ENCODE data around the gene AKAP1.

The AKAP1 gene

DNA sequence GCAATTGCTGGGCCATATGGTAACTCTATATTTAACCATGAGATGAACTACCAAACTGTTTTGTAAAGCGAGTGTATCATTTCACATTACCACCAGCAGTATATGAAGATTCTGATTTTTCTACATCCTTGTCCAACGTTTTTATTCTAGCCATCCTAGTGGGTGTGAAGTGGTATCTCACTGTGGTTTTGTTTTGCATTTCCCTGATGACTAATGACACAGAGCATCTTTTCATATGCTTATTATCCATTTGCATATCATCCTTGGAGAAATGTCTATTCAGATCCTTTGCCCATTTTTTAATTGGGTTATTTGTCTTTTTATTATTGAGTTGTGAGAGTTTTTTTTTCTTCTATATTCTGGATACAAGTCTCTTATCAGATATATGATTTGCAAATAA is 83.6 kb downstream of the AKAP1 start:
- Histone ChIP-seq H3K4me2 (ENCODE audit: low read length) (no peak overlapping the region), H3K23ac (ENCODE audit: low read length) (no peak overlapping the region), H3K79me2 (ENCODE audit: control insufficient read depth, insufficient read depth, low read length, poor library complexity) (no peaks in the 10 kb centered on the region), H3K27me3 (ENCODE audit: insufficient read depth, low read length) (no peaks in the 10 kb centered on the region), H3K79me1 (ENCODE audit: low read length) (peaks cover 9% of the 10 kb centered on the region), H3K18ac (ENCODE audit: low read length) (no peak overlapping the region), H3K36me3 (ENCODE audit: control insufficient read depth in 1 of 2, insufficient read depth in 2 of 2, low read length in 2 of 2) (no peaks in the 10 kb centered on the region), H4K91ac (ENCODE audit: low read depth, low read length) (no peak overlapping the region), H3K9ac (ENCODE audit: low read length) (no peak overlapping the region), H2BK120ac (ENCODE audit: insufficient read depth, low read length, poor library complexity) (no peak overlapping the region), H3K4me1 (ENCODE audit: control insufficient read depth in 1 of 2, insufficient read depth in 2 of 2, low read length in 2 of 2) (peaks cover 6 to 7% of the 10 kb centered on the region in 2 experiments), H3K14ac (ENCODE audit: low read length) (no peak overlapping the region), H3K4me3 (ENCODE audit: low read depth, low read length) (no peak overlapping the region), H4K8ac (ENCODE audit: low read depth, low read length) (no peak overlapping the region), H2AFZ (ENCODE audit: insufficient read depth, low read length, poor library complexity) (no peak overlapping the region), H3K27ac (ENCODE audit: low read depth, low read length) (no peak overlapping the region), H3K4ac (ENCODE audit: low read depth, low read length) (no peak overlapping the region), H2AK5ac (ENCODE audit: low read length) (no peak overlapping the region), H4K12ac (ENCODE audit: low read depth, low read length) (no peak overlapping the region), H3K9me3 (ENCODE audit: insufficient read depth, low read depth, low read length) (no peaks in the 10 kb centered on the region), H2BK5ac (ENCODE audit: low read depth, low read length, poor library complexity) (no peak overlapping the region), H2BK12ac (ENCODE audit: low read length) (no peak overlapping the region)
- no CpG with 5 or more reads among the region's 2 CpGs for WGBS (ENCODE audit: extremely low coverage, insufficient coverage, insufficient read length)
- no peak for DNase-seq

DNA sequence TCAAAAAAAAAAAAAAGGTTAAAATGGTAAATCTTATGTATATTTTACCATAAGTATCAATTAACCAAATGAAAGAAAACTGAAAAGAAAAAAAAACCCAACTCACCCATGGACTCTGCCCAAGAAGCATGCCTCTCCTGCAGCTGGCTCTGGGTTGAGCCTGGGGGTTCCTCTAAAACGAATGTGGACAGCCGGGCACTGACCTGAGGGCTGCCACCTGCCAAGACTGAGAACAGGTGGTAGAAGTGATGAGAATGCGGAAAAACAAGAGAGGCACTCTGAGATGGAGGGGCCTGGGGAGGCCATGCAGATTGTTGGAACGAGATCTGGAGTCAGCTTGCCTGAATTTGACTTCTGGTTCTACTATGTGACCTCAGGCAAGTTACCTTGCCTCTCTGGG is 85.8 kb downstream of the AKAP1 start:
- H2BK120ac ChIP-seq (ENCODE audit: insufficient read depth, low read length, poor library complexity), result no peak overlapping the region
- no peak for DNase-seq
- H3K9me3 ChIP-seq (ENCODE audit: insufficient read depth, low read depth, low read length), result peaks cover 2% of the 10 kb centered on the region
- no peak overlapping the region for H3K18ac ChIP-seq (ENCODE audit: low read length)
- H4K12ac ChIP-seq (ENCODE audit: low read depth, low read length), result no peak overlapping the region
- no peak overlapping the region for H2BK12ac ChIP-seq (ENCODE audit: low read length)
- no peak overlapping the region for H3K9ac ChIP-seq (ENCODE audit: low read length)
- peaks cover 4% of the 10 kb centered on the region for H3K79me1 ChIP-seq (ENCODE audit: low read length)
- no CpG with 5 or more reads among the region's 4 CpGs for WGBS (ENCODE audit: extremely low coverage, insufficient coverage, insufficient read length)
- H4K8ac ChIP-seq (ENCODE audit: low read depth, low read length), result no peak overlapping the region
- H3K4me2 ChIP-seq (ENCODE audit: low read length), result no peak overlapping the region
- H3K36me3 ChIP-seq (ENCODE audit: control insufficient read depth in 1 of 2, insufficient read depth in 2 of 2, low read length in 2 of 2), result no peaks in the 10 kb centered on the region
- no peaks in the 10 kb centered on the region for H3K27me3 ChIP-seq (ENCODE audit: insufficient read depth, low read length)
- H4K91ac ChIP-seq (ENCODE audit: low read depth, low read length), result no peak overlapping the region
- H3K14ac ChIP-seq (ENCODE audit: low read length), result no peak overlapping the region
- H2BK5ac ChIP-seq (ENCODE audit: low read depth, low read length, poor library complexity), result no peak overlapping the region
- no peaks in the 10 kb centered on the region for H3K79me2 ChIP-seq (ENCODE audit: control insufficient read depth, insufficient read depth, low read length, poor library complexity)
- no peak overlapping the region for H3K27ac ChIP-seq (ENCODE audit: low read depth, low read length)
- no peak overlapping the region for H3K4me3 ChIP-seq (ENCODE audit: low read depth, low read length)
- H3K4me1 ChIP-seq (ENCODE audit: control insufficient read depth in 1 of 2, insufficient read depth in 2 of 2, low read length in 2 of 2), result peaks cover 0 to 3% of the 10 kb centered on the region in 2 experiments
- H3K23ac ChIP-seq (ENCODE audit: low read length), result no peak overlapping the region
- H2AFZ ChIP-seq (ENCODE audit: insufficient read depth, low read length, poor library complexity), result no peak overlapping the region
- no peak overlapping the region for H2AK5ac ChIP-seq (ENCODE audit: low read length)
- no peak overlapping the region for H3K4ac ChIP-seq (ENCODE audit: low read depth, low read length)

All from trophoblast cell (in vitro differentiated cells and primary cell).